Liver (tissue), 9 donors: ENCODE data around the gene ADA. TPM values are rescaled to one million over a fixed set of nuclear protein-coding genes. Genes with fewer than 3 reads are reported as not detected.

ENCODE experiments used
- DNase-seq: peaks from one replicate; pipeline ENCODE4 v3.0.0-alpha.2; 2017; ENCODE audit warnings: low spot score
- H3K27ac ChIP-seq, 2 donors: one replicate each; pipeline ENCODE4 v1.7.0; 2013; ENCODE audit warnings: inconsistent platforms in 2 of 2, low read length in 2 of 2, control low read depth in 1 of 2, low read depth in 1 of 2, mild to moderate bottlenecking in 1 of 2
- H3K27me3 ChIP-seq, 4 donors: one replicate each; pipeline versions ENCODE4 v1.6.1 to v1.7.0; 2013; ENCODE audit warnings: low read length in 3 of 4, inconsistent platforms in 1 of 4, mild to moderate bottlenecking in 1 of 4, moderate library complexity in 1 of 4; ENCODE audit not compliant: control insufficient read depth in 4 of 4, insufficient read depth in 4 of 4
- H3K36me3 ChIP-seq, 4 donors: one replicate each; pipeline versions ENCODE4 v1.6.1 to v1.7.0; 2013; ENCODE audit warnings: low read length in 3 of 4, mild to moderate bottlenecking in 3 of 4, low read depth in 1 of 4, moderate library complexity in 1 of 4; ENCODE audit not compliant: control insufficient read depth in 4 of 4, insufficient read depth in 3 of 4
- H3K4me1 ChIP-seq, 4 donors: one replicate each; pipeline versions ENCODE4 v1.6.1 to v1.7.0; 2013; ENCODE audit warnings: low read length in 3 of 4, mild to moderate bottlenecking in 3 of 4, moderate library complexity in 1 of 4; ENCODE audit not compliant: control insufficient read depth in 4 of 4, insufficient read depth in 4 of 4
- H3K4me3 ChIP-seq, 3 donors: one replicate each; pipeline versions ENCODE4 v1.6.1 to v1.7.0; 2013; ENCODE audit warnings: low read length in 3 of 3, control low read depth in 1 of 3, low read depth in 1 of 3, mild to moderate bottlenecking in 1 of 3
- H3K9ac ChIP-seq, 2 donors: one replicate each; pipeline ENCODE4 v1.7.0; 2013; ENCODE audit warnings: low read length in 2 of 2, mild to moderate bottlenecking in 2 of 2, moderate library complexity in 2 of 2, control low read depth in 1 of 2, low read depth in 1 of 2
- H3K9me3 ChIP-seq, 4 donors: one replicate each; pipeline versions ENCODE4 v1.6.1 to v1.7.0; 2013; ENCODE audit warnings: low read length in 3 of 4; ENCODE audit not compliant: control insufficient read depth in 4 of 4
- FOXA1 ChIP-seq: IDR thresholded peaks from 2 replicates; pipeline ENCODE4 v1.6.1; 2016; ENCODE audit warnings: antibody characterized with exemption
- FOXA2 ChIP-seq: IDR thresholded peaks from 2 replicates; pipeline ENCODE4 v1.6.1; 2016; ENCODE audit warnings: antibody characterized with exemption
- GABPA ChIP-seq, 2 donors: IDR thresholded peaks in 1 of 2; conservative IDR thresholded peaks in 1 of 2; 2 replicates each; pipeline ENCODE4 v1.6.1; 2016; ENCODE audit warnings: antibody characterized with exemption in 2 of 2, mild to moderate bottlenecking in 1 of 2, moderate library complexity in 1 of 2
- HNF4A ChIP-seq, 2 donors: conservative IDR thresholded peaks; 2 replicates each; pipeline ENCODE4 v1.6.1; 2016; ENCODE audit warnings: antibody characterized with exemption in 2 of 2, mild to moderate bottlenecking in 2 of 2
- HNF4G ChIP-seq: IDR thresholded peaks from 2 replicates; pipeline ENCODE4 v1.6.1; 2016; ENCODE audit warnings: antibody characterized with exemption
- JUND ChIP-seq, 2 donors: IDR thresholded peaks; 2 replicates each; pipeline ENCODE4 v1.6.1; 2016; ENCODE audit warnings: antibody characterized with exemption in 2 of 2
- NR2F2 ChIP-seq: IDR thresholded peaks from 2 replicates; pipeline ENCODE4 v1.6.1; 2016; ENCODE audit warnings: antibody characterized with exemption
- RAD21 ChIP-seq, 2 donors: IDR thresholded peaks; 2 replicates each; pipeline ENCODE4 v1.6.1; 2016; ENCODE audit warnings: antibody characterized with exemption in 2 of 2, mild to moderate bottlenecking in 2 of 2
- RXRA ChIP-seq, 2 donors: IDR thresholded peaks; 2 replicates each; pipeline ENCODE4 v1.6.1; 2017 to 2018; ENCODE audit warnings: antibody characterized with exemption in 2 of 2, mild to moderate bottlenecking in 1 of 2
- SP1 ChIP-seq: IDR thresholded peaks from 2 replicates; pipeline ENCODE4 v1.6.1; 2018; ENCODE audit warnings: antibody characterized with exemption, mild to moderate bottlenecking
- TAF1 ChIP-seq: conservative IDR thresholded peaks from 2 replicates; pipeline ENCODE4 v1.6.1; 2016; ENCODE audit warnings: antibody characterized with exemption, mild to moderate bottlenecking
- YY1 ChIP-seq: IDR thresholded peaks from 2 replicates; pipeline ENCODE4 v1.6.1; 2016; ENCODE audit warnings: antibody characterized with exemption, mild to moderate bottlenecking
- WGBS: extraction: QIAGEN DNeasy Blood & Tissue Kit; methylation state at CpG from one replicate; pipeline ENCODE4 v1.1.7; 2013; 5-methylcytosine and 5-hydroxymethylcytosine counted together
- polyA plus RNA-seq, 2 donors: library from polyadenylated mRNA; stranded (reverse) in 1 of 2; unstranded in 1 of 2; fragments of 200-250 nt in 1 of 2; fragments of >200 nt in 1 of 2; fragmentation: Nextera tagmentation in 1 of 2; extraction: Ambion mirVana in 1 of 2; gene quantifications; one replicate each; pipeline versions ENCODE4 v1.2.1 to v1.2.3, GENCODE V29; 2013 to 2015
- total RNA-seq, 2 donors: library from RNA; depleted of rRNA; stranded (reverse); fragments of >200 nt; gene quantifications; one replicate each; pipeline ENCODE4 v1.2.3, GENCODE V29; 2014
- TF ChIP-seq, protein P1 (sequence below): IDR thresholded peaks from 2 replicates; pipeline ENCODE4 v1.6.1; 2016; ENCODE audit warnings: antibody characterized with exemption
- TF ChIP-seq, protein P2 (sequence below): IDR thresholded peaks from 2 replicates; pipeline ENCODE4 v1.6.1; 2016; ENCODE audit warnings: antibody characterized with exemption
- TF ChIP-seq, protein P3 (sequence below): fragments of 150-350 bp; IDR thresholded peaks from 2 replicates; pipeline ENCODE4 v1.5.1; 2017; ENCODE audit warnings: improper control_type of control experiment, low read depth, low read length; ENCODE audit not compliant: missing input control
- TF ChIP-seq, protein P4 (sequence below): IDR thresholded peaks from 2 replicates; pipeline ENCODE4 v1.6.1; 2016; ENCODE audit warnings: antibody characterized with exemption
- TF ChIP-seq, protein P5 (sequence below): IDR thresholded peaks from 2 replicates; pipeline ENCODE4 v1.6.1; 2016; ENCODE audit warnings: antibody characterized with exemption, mild to moderate bottlenecking
- donor health status: healthy.
- donor health status: healthy.
- donor health status: healthy.
- donor health status: healthy.
- donor health status: healthy.

Gene ADA
- total and polyA plus RNA-seq, 4 donors: 2.9 to 7.7 (median 3.0) TPM

DNA sequence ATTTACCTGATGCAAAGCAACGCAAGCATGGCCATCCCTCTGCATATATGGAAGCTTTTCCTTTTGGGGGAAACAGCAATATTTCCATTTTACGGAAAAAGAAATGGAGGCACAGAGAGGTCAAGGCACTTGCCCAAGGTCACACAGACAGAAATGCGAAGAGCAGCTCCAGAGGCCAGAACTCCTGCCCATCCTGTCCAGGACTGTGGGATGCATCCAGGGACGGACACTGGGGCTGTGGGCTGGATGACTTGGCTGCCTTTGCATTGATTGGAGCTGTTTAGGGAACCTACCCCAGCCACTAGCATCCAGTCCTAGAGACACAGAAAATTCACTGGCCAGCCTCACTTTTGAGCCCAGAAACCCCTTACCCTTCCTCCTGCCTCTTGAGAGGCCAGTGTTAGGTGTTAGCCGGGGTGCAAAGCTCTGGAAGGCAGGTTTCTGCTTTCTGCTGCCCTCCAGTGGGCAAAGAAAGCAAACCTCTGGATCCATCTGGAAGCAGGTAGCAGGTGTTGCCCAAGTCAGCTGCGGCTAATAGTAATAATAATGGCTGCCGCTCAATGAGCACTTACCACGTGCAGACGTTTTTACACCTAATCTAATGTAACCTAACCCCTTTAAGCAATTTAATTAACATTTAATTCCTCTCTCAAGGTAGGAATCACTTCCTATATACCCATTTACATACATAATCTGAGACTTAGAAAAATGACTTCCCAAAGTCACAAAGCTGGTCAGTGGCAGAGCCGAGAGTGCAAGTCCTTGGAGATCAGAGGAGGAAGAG, 32.0 kb upstream of the ADA start (continued):
- TF ChIP-seq, protein P1, sequence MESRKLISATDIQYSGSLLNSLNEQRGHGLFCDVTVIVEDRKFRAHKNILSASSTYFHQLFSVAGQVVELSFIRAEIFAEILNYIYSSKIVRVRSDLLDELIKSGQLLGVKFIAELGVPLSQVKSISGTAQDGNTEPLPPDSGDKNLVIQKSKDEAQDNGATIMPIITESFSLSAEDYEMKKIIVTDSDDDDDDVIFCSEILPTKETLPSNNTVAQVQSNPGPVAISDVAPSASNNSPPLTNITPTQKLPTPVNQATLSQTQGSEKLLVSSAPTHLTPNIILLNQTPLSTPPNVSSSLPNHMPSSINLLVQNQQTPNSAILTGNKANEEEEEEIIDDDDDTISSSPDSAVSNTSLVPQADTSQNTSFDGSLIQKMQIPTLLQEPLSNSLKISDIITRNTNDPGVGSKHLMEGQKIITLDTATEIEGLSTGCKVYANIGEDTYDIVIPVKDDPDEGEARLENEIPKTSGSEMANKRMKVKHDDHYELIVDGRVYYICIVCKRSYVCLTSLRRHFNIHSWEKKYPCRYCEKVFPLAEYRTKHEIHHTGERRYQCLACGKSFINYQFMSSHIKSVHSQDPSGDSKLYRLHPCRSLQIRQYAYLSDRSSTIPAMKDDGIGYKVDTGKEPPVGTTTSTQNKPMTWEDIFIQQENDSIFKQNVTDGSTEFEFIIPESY: no peak

DNA sequence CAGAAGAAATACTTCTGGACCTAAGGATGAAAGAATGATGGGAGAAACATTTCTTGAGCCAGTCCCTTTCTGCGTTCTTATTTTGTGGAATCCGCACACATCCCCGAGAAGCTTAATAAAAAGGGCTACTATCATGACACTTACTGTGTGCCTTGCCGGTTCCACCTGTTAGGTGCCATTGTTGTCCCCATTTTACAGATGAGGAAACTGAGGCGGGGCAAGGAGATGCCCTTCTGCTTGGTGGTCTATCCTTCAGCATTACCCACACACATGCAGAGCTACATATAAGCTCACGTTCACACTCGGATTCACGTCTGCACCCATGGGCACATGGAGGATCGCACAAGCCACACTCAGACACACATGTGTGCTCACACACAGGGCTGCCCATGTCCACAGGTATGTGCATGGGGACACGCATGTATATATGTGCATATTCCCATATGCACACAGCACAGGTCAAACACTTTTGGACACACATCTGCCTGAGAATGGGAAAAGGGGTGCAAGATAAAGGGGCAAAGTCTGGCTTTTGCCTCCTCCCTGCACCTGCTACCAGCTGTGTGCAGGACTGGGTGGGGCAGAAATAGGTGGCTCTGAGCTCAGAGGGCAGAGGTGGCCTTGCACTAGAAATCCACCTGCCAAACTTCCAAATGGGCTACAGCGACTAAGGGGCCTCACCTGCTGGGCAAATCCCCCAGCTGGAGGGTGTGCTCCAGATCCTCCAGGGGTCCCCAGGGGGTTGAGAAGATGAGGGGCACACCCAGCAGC, 30.5 kb upstream of the ADA start:
- Histone ChIP-seq H3K4me1 (peaks cover 1 to 21% (median 10%) of the 10 kb centered on the region in 4 donors), H3K4me3 (no peak overlapping the region), H3K27me3 (no peaks in the 10 kb centered on the region), H3K9me3 (no peaks in the 10 kb centered on the region), H3K27ac (no peak overlapping the region), H3K36me3 (no peaks in the 10 kb centered on the region), H3K9ac (no peak overlapping the region)
- no peak for DNase-seq
- 90% methylated on average over 11 of the region's 11 CpGs for WGBS
- no peak for TF ChIP-seq FOXA2
- no peak for TF ChIP-seq YY1
- TF ChIP-seq, protein P1: no peak
- no peak for TF ChIP-seq HNF4A (conservative IDR thresholded peaks at IDR 0.05)
- TF ChIP-seq, protein P2, sequence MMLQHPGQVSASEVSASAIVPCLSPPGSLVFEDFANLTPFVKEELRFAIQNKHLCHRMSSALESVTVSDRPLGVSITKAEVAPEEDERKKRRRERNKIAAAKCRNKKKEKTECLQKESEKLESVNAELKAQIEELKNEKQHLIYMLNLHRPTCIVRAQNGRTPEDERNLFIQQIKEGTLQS: no peak
- TF ChIP-seq RAD21 (IDR thresholded peaks at IDR 0.05): no peak
- TF ChIP-seq, protein P3, sequence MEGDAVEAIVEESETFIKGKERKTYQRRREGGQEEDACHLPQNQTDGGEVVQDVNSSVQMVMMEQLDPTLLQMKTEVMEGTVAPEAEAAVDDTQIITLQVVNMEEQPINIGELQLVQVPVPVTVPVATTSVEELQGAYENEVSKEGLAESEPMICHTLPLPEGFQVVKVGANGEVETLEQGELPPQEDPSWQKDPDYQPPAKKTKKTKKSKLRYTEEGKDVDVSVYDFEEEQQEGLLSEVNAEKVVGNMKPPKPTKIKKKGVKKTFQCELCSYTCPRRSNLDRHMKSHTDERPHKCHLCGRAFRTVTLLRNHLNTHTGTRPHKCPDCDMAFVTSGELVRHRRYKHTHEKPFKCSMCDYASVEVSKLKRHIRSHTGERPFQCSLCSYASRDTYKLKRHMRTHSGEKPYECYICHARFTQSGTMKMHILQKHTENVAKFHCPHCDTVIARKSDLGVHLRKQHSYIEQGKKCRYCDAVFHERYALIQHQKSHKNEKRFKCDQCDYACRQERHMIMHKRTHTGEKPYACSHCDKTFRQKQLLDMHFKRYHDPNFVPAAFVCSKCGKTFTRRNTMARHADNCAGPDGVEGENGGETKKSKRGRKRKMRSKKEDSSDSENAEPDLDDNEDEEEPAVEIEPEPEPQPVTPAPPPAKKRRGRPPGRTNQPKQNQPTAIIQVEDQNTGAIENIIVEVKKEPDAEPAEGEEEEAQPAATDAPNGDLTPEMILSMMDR: no peak
- TF ChIP-seq NR2F2: no peak
- no peak for TF ChIP-seq FOXA1
- no peak for TF ChIP-seq SP1
- TF ChIP-seq, protein P4, sequence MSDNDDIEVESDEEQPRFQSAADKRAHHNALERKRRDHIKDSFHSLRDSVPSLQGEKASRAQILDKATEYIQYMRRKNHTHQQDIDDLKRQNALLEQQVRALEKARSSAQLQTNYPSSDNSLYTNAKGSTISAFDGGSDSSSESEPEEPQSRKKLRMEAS: no peak
- no peak for TF ChIP-seq RXRA (IDR thresholded peaks at IDR 0.05)
- no peak for TF ChIP-seq GABPA (IDR thresholded peaks at IDR 0.05 in 1 of 2, conservative IDR thresholded peaks at IDR 0.05 in 1 of 2)
- TF ChIP-seq JUND (IDR thresholded peaks at IDR 0.05): no peak
- TF ChIP-seq HNF4G: no peak
- TF ChIP-seq, protein P5, sequence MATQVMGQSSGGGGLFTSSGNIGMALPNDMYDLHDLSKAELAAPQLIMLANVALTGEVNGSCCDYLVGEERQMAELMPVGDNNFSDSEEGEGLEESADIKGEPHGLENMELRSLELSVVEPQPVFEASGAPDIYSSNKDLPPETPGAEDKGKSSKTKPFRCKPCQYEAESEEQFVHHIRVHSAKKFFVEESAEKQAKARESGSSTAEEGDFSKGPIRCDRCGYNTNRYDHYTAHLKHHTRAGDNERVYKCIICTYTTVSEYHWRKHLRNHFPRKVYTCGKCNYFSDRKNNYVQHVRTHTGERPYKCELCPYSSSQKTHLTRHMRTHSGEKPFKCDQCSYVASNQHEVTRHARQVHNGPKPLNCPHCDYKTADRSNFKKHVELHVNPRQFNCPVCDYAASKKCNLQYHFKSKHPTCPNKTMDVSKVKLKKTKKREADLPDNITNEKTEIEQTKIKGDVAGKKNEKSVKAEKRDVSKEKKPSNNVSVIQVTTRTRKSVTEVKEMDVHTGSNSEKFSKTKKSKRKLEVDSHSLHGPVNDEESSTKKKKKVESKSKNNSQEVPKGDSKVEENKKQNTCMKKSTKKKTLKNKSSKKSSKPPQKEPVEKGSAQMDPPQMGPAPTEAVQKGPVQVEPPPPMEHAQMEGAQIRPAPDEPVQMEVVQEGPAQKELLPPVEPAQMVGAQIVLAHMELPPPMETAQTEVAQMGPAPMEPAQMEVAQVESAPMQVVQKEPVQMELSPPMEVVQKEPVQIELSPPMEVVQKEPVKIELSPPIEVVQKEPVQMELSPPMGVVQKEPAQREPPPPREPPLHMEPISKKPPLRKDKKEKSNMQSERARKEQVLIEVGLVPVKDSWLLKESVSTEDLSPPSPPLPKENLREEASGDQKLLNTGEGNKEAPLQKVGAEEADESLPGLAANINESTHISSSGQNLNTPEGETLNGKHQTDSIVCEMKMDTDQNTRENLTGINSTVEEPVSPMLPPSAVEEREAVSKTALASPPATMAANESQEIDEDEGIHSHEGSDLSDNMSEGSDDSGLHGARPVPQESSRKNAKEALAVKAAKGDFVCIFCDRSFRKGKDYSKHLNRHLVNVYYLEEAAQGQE: no peak
- TF ChIP-seq TAF1: no peak
